Measurements from ENCODE around the gene RPL35. TPM values are rescaled to one million over a fixed set of nuclear protein-coding genes. Genes with fewer than 3 reads are reported as not detected.

The RPL35 gene
- total and polyA plus RNA-seq, 10 of the 15 experiments (the other 5 are each of a cell fraction or from before 2014, with no cell fraction given): 2,572 to 6,300 (median 3,864) TPM

DNA sequence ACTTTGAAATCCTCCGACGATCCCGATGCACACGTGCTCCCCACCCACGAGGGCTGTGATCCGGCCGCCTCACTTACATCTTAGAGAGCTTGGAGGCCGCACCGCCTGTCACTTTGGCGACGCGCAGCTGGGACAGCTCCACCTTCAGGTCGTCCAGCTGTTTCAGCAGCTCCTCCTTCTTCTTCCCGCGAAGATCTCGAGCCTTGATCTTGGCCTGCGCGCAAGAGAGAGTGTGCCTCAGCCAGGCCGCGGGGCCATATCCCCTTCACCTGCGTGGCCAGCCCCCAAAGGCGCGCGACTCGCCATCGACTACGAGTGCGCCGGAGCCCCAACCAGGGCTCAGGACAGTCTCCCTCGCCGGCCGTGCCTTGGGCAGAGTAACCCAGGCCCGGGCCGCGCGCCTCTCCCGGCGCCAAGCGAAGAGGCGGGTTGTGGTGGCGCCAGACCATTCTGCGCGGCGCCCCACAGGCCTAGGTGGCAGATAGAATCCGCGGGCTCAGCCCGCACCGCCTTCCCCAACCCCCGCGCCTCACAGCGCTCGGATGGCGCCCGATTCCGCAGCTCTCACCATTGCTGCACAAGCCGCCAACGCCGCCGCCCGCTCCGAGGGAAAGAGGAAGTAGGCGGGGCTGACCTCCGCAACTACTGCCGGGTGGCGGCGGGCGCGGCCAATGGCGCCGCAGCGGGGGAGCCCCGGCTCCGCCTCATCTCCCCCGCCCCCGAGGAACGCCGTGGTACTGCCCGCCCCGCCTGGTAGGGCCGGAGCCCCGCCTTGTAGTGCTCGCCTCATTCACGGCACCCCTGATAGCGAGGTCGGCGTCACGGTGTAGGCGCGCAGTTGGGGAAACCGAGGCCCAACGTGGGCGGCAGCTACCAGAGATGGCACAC, at the start of gene RPL35, which contains the start of gene ARPC5L (continued):
- TF ChIP-seq, protein P1, sequence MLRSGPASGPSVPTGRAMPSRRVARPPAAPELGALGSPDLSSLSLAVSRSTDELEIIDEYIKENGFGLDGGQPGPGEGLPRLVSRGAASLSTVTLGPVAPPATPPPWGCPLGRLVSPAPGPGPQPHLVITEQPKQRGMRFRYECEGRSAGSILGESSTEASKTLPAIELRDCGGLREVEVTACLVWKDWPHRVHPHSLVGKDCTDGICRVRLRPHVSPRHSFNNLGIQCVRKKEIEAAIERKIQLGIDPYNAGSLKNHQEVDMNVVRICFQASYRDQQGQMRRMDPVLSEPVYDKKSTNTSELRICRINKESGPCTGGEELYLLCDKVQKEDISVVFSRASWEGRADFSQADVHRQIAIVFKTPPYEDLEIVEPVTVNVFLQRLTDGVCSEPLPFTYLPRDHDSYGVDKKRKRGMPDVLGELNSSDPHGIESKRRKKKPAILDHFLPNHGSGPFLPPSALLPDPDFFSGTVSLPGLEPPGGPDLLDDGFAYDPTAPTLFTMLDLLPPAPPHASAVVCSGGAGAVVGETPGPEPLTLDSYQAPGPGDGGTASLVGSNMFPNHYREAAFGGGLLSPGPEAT (IDR thresholded peaks at IDR 0.05; ENCODE audit: low read depth): peak; percentile 54; the same call in 1 of the 2 replicates
- no peak for TF ChIP-seq ZZZ3 (IDR thresholded peaks at IDR 0.05; ENCODE audit: control insufficient read depth, insufficient read length, low read depth)
- TF ChIP-seq, protein P2, sequence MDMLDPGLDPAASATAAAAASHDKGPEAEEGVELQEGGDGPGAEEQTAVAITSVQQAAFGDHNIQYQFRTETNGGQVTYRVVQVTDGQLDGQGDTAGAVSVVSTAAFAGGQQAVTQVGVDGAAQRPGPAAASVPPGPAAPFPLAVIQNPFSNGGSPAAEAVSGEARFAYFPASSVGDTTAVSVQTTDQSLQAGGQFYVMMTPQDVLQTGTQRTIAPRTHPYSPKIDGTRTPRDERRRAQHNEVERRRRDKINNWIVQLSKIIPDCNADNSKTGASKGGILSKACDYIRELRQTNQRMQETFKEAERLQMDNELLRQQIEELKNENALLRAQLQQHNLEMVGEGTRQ (IDR thresholded peaks at IDR 0.05; ENCODE audit: borderline replicate concordance, low read depth, low read length): no peak
- no peak for TF ChIP-seq NFIC (IDR thresholded peaks at IDR 0.05; ENCODE audit: low read depth, low read length)
- TF ChIP-seq KDM1A (IDR thresholded peaks at IDR 0.05; ENCODE audit: borderline replicate concordance): no peak
- TF ChIP-seq, protein P3, sequence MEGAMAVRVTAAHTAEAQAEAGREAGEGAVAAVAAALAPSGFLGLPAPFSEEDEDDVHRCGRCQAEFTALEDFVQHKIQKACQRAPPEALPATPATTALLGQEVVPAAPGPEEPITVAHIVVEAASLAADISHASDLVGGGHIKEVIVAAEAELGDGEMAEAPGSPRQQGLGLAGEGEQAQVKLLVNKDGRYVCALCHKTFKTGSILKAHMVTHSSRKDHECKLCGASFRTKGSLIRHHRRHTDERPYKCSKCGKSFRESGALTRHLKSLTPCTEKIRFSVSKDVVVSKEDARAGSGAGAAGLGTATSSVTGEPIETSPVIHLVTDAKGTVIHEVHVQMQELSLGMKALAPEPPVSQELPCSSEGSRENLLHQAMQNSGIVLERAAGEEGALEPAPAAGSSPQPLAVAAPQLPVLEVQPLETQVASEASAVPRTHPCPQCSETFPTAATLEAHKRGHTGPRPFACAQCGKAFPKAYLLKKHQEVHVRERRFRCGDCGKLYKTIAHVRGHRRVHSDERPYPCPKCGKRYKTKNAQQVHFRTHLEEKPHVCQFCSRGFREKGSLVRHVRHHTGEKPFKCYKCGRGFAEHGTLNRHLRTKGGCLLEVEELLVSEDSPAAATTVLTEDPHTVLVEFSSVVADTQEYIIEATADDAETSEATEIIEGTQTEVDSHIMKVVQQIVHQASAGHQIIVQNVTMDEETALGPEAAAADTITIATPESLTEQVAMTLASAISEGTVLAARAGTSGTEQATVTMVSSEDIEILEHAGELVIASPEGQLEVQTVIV (IDR thresholded peaks at IDR 0.05; ENCODE audit: borderline replicate concordance, partially characterized antibody): peak; percentile 34
- no peak for TF ChIP-seq SUPT20H (IDR thresholded peaks at IDR 0.05; ENCODE audit: borderline replicate concordance, control insufficient read depth, low read depth, low read length)
- peak; percentile 71 for TF ChIP-seq IKZF1 (conservative IDR thresholded peaks at IDR 0.05)
- 0 out of 4 replicates have a peak, but pooled peaks of 1 of the 2 experiments have one; percentile 27 for TF ChIP-seq IKZF2 (IDR thresholded peaks at IDR 0.05)
- TF ChIP-seq, protein P4, sequence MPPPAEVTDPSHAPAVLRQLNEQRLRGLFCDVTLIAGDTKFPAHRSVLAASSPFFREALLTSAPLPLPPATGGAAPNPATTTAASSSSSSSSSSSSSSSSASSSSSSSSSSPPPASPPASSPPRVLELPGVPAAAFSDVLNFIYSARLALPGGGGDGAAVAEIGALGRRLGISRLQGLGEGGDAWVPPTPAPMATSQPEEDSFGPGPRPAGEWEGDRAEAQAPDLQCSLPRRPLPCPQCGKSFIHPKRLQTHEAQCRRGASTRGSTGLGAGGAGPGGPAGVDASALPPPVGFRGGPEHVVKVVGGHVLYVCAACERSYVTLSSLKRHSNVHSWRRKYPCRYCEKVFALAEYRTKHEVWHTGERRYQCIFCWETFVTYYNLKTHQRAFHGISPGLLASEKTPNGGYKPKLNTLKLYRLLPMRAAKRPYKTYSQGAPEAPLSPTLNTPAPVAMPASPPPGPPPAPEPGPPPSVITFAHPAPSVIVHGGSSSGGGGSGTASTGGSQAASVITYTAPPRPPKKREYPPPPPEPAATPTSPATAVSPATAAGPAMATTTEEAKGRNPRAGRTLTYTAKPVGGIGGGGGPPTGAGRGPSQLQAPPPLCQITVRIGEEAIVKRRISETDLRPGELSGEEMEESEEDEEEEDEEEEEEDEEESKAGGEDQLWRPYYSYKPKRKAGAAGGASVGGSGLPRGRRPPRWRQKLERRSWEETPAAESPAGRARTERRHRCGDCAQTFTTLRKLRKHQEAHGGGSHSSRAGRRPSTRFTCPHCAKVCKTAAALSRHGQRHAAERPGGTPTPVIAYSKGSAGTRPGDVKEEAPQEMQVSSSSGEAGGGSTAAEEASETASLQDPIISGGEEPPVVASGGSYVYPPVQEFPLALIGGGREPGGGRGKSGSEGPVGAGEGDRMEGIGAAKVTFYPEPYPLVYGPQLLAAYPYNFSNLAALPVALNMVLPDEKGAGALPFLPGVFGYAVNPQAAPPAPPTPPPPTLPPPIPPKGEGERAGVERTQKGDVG (CRISPR knock-in tag; IDR thresholded peaks at IDR 0.05): 0 out of 2 replicates have a peak, but pooled peaks have one; percentile 14
- TF ChIP-seq CHD4 (IDR thresholded peaks at IDR 0.05): no peak
- peak in 1 of 2 experiments; percentile 65; a peak in 2 of 3 replicates for TF ChIP-seq EGR1 (IDR thresholded peaks at IDR 0.05; ENCODE audit: borderline replicate concordance in 1 of 2, low read depth in 2 of 2, low read length in 2 of 2)
- TF ChIP-seq, protein P5, sequence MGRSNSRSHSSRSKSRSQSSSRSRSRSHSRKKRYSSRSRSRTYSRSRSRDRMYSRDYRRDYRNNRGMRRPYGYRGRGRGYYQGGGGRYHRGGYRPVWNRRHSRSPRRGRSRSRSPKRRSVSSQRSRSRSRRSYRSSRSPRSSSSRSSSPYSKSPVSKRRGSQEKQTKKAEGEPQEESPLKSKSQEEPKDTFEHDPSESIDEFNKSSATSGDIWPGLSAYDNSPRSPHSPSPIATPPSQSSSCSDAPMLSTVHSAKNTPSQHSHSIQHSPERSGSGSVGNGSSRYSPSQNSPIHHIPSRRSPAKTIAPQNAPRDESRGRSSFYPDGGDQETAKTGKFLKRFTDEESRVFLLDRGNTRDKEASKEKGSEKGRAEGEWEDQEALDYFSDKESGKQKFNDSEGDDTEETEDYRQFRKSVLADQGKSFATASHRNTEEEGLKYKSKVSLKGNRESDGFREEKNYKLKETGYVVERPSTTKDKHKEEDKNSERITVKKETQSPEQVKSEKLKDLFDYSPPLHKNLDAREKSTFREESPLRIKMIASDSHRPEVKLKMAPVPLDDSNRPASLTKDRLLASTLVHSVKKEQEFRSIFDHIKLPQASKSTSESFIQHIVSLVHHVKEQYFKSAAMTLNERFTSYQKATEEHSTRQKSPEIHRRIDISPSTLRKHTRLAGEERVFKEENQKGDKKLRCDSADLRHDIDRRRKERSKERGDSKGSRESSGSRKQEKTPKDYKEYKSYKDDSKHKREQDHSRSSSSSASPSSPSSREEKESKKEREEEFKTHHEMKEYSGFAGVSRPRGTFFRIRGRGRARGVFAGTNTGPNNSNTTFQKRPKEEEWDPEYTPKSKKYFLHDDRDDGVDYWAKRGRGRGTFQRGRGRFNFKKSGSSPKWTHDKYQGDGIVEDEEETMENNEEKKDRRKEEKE (IDR thresholded peaks at IDR 0.05): peak; percentile 88
- no peak for TF ChIP-seq YBX1 (IDR thresholded peaks at IDR 0.05)

All from GM12878 (cell line).